Mononuclear cell (primary cell): ENCODE data around the gene IL1B. TPM values are rescaled to one million over a fixed set of nuclear protein-coding genes. Genes with fewer than 3 reads are reported as not detected.

ENCODE experiments used
- H3K27me3 ChIP-seq: 2 replicates; pipeline ENCODE4 v1.6.0; 2011; ENCODE audit warnings: low read length, control low read depth; ENCODE audit not compliant: insufficient read depth
- H3K4me1 ChIP-seq: 2 replicates; pipeline ENCODE4 v1.5.1; 2011; ENCODE audit warnings: mild to moderate bottlenecking, low read length, control low read depth; ENCODE audit not compliant: insufficient read depth
- H3K4me3 ChIP-seq: 2 replicates; pipeline ENCODE4 v1.5.1; 2011; ENCODE audit warnings: mild to moderate bottlenecking, low read length, moderate library complexity
- H3K9me3 ChIP-seq: 2 replicates; pipeline ENCODE4 v1.5.1; 2011; ENCODE audit warnings: low read depth, mild to moderate bottlenecking, control low read depth, low read length
- total RNA-seq: library from RNA; depleted of rRNA; stranded (reverse); fragments of >200 nt; gene quantifications from one replicate; pipeline ENCODE4 v1.2.3, GENCODE V29; 2012

The IL1B gene
- total RNA-seq, 1 donor, result 3,994 TPM

GRCh38 chr2:112827009-112827408 lies 9.6 kb downstream of the IL1B start:
- no peak overlapping the region for H3K4me3 ChIP-seq
- peaks cover 10% of the 10 kb centered on the region for H3K4me1 ChIP-seq
- H3K27me3 ChIP-seq, result no peaks in the 10 kb centered on the region
- H3K9me3 ChIP-seq, result no peaks in the 10 kb centered on the region

- Histone ChIP-seq H3K27me3 (no peaks in the 10 kb centered on the region), H3K4me1 (no peaks in the 10 kb centered on the region), H3K4me3 (no peak overlapping the region)
Measured at GRCh38 chr2:112825706-112826105, 10.9 kb downstream of the IL1B start.

GRCh38 chr2:112824694-112825085 lies 11.9 kb downstream of the IL1B start:
- Histone ChIP-seq H3K9me3 (no peaks in the 10 kb centered on the region), H3K4me1 (no peaks in the 10 kb centered on the region), H3K27me3 (no peaks in the 10 kb centered on the region), H3K4me3 (no peak overlapping the region)

More at GRCh38 chr2:112825706-112826105, 10.9 kb downstream of the IL1B start:
- H3K9me3 ChIP-seq, result no peaks in the 10 kb centered on the region

GRCh38 chr2:112821682-112822081 lies 14.9 kb downstream of the IL1B start:
- no peaks in the 10 kb centered on the region for H3K27me3 ChIP-seq
- H3K4me1 ChIP-seq, result no peaks in the 10 kb centered on the region
- H3K4me3 ChIP-seq, result no peak overlapping the region
- no peaks in the 10 kb centered on the region for H3K9me3 ChIP-seq

- H3K4me3 ChIP-seq, result no peak overlapping the region
- no peaks in the 10 kb centered on the region for H3K27me3 ChIP-seq
- H3K4me1 ChIP-seq, result no peaks in the 10 kb centered on the region
- no peaks in the 10 kb centered on the region for H3K9me3 ChIP-seq
Measured at GRCh38 chr2:112821142-112821541, 15.4 kb downstream of the IL1B start.

GRCh38 chr2:112820343-112820742 lies 16.2 kb downstream of the IL1B start:
- Histone ChIP-seq H3K4me3 (no peak overlapping the region), H3K4me1 (no peaks in the 10 kb centered on the region), H3K9me3 (no peaks in the 10 kb centered on the region), H3K27me3 (no peaks in the 10 kb centered on the region)

- Histone ChIP-seq H3K4me3 (no peak overlapping the region), H3K4me1 (no peaks in the 10 kb centered on the region), H3K27me3 (no peaks in the 10 kb centered on the region), H3K9me3 (no peaks in the 10 kb centered on the region)
Measured at GRCh38 chr2:112819081-112819480, 17.5 kb downstream of the IL1B start.

GRCh38 chr2:112818094-112818902 lies 18.3 kb downstream of the IL1B start:
- Histone ChIP-seq H3K4me1 (no peaks in the 10 kb centered on the region), H3K27me3 (no peaks in the 10 kb centered on the region), H3K9me3 (no peaks in the 10 kb centered on the region), H3K4me3 (no peak overlapping the region)

- H3K27me3 ChIP-seq, result no peaks in the 10 kb centered on the region
- H3K4me3 ChIP-seq, result no peak overlapping the region
- peaks cover 5% of the 10 kb centered on the region for H3K4me1 ChIP-seq
- no peaks in the 10 kb centered on the region for H3K9me3 ChIP-seq
Measured at GRCh38 chr2:112817082-112817689, 19.4 kb downstream of the IL1B start.

GRCh38 chr2:112814278-112814677 lies 22.3 kb downstream of the IL1B start:
- no peaks in the 10 kb centered on the region for H3K27me3 ChIP-seq

GRCh38 chr2:112813280-112813966 lies 23.2 kb downstream of the IL1B start:
- Histone ChIP-seq H3K4me1 (peaks cover 16% of the 10 kb centered on the region), H3K27me3 (no peaks in the 10 kb centered on the region), H3K4me3 (no peak overlapping the region), H3K9me3 (no peaks in the 10 kb centered on the region)

More at GRCh38 chr2:112814278-112814677, 22.3 kb downstream of the IL1B start:
- Histone ChIP-seq H3K4me1 (peaks cover 16% of the 10 kb centered on the region), H3K9me3 (no peaks in the 10 kb centered on the region), H3K4me3 (no peak overlapping the region)

- Histone ChIP-seq H3K4me1 (peaks cover 16% of the 10 kb centered on the region), H3K9me3 (no peaks in the 10 kb centered on the region), H3K4me3 (no peak overlapping the region), H3K27me3 (no peaks in the 10 kb centered on the region)
Measured at GRCh38 chr2:112812318-112813267, 24.0 kb downstream of the IL1B start.

GRCh38 chr2:112811841-112812306 lies 24.7 kb downstream of the IL1B start:
- no peaks in the 10 kb centered on the region for H3K27me3 ChIP-seq
- peaks cover 16% of the 10 kb centered on the region for H3K4me1 ChIP-seq
- no peaks in the 10 kb centered on the region for H3K9me3 ChIP-seq
- H3K4me3 ChIP-seq, result no peak overlapping the region

GRCh38 chr2:112811276-112811831 lies 25.2 kb downstream of the IL1B start:
- Histone ChIP-seq H3K4me1 (peaks cover 16% of the 10 kb centered on the region), H3K4me3 (no peak overlapping the region), H3K27me3 (no peaks in the 10 kb centered on the region), H3K9me3 (no peaks in the 10 kb centered on the region)
